Measurements from ENCODE around the gene CD300E. TPM values are rescaled to one million over a fixed set of nuclear protein-coding genes. Genes with fewer than 3 reads are reported as not detected.
"Not testable (repeated sequence)": the region's sequence is repeated elsewhere in the genome, so short reads cannot be mapped to it uniquely, and the experiment has no call there.

CD300E gene
- total and polyA plus RNA-seq, 4 donors: 0.18 to 4.3 (median 2.8) TPM; not detected in 1

DNA sequence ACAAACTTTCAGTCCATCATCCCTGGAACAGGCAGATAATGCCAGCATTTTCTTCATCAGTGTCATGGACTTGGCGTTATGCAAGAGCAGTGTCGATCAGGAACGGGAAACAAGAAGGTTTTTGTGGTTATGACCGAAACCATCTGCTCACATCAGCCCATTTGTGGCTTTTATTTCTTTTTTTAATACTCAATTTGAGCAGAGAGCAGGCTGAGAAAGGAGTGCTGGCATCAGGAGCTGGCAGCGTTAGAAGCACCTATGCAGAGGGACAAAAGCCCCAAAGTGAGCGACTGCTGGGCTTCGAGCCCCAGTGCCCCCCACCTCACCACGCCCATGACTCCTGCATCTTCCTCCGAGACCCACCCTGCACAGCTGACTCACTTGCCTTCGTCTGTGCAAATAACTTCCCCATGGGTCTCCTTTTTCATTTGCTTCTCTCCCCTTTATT, 16.2 kb upstream of the CD300E start:
- Histone ChIP-seq H3K36me3 (ENCODE audit: control insufficient read depth in 1 of 2, insufficient read depth in 2 of 2, low read length in 1 of 2) (no peaks in the 10 kb centered on the region), H3K27ac (ENCODE audit: low read depth in 1 of 2, low read length in 2 of 2) (no peak overlapping the region), H3K9me3 (ENCODE audit: control insufficient read depth, low read length) (no peaks in the 10 kb centered on the region), H3K4me1 (ENCODE audit: control insufficient read depth in 1 of 2, insufficient read depth in 2 of 2, low read length in 2 of 2) (no peaks in the 10 kb centered on the region), H3K4me3 (ENCODE audit: low read length in 2 of 2) (no peak overlapping the region), H3K27me3 (ENCODE audit: control insufficient read depth in 1 of 2, insufficient read depth in 2 of 2, low read length in 1 of 2) (no peaks in the 10 kb centered on the region)
- WGBS, 2 donors: 80 to 82% methylated on average over 10 of the region's 10 CpGs
- no peak for DNase-seq
- ATAC-seq (ENCODE audit: low FRiP score): no peak
- intact Hi-C loops (cut with DNase I): no loop called here

DNA sequence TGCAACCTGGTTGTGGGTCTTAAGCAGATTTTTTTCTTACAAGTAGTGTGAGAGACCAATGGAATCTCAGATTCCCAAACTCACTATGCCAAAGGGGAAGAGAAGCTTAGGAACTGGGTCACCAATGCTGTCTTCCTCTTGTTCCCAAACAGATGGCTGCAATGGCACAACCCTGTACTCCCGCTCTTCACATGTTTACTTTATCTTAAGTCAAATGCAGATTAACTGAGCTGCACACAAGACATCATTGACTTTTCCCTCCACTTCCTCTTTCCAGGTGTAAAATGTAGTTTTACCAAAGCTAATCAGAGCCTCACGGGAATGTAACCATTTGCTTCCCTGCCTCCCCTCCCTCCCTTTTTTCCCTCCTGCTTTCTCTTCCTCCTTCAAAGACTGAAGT, 14.4 kb upstream of the CD300E start:
- Histone ChIP-seq H3K36me3 (ENCODE audit: control insufficient read depth in 1 of 2, insufficient read depth in 2 of 2, low read length in 1 of 2) (no peaks in the 10 kb centered on the region), H3K27me3 (ENCODE audit: control insufficient read depth in 1 of 2, insufficient read depth in 2 of 2, low read length in 1 of 2) (peaks cover 0 to 3% of the 10 kb centered on the region in 2 donors), H3K9me3 (ENCODE audit: control insufficient read depth, low read length) (peaks cover 2% of the 10 kb centered on the region), H3K4me1 (ENCODE audit: control insufficient read depth in 1 of 2, insufficient read depth in 2 of 2, low read length in 2 of 2) (no peaks in the 10 kb centered on the region), H3K4me3 (ENCODE audit: low read length in 2 of 2) (no peak overlapping the region), H3K27ac (ENCODE audit: low read depth in 1 of 2, low read length in 2 of 2) (no peak overlapping the region)
- intact Hi-C loops (cut with DNase I): no loop called here
- DNase-seq: no peak
- no peak for ATAC-seq (ENCODE audit: low FRiP score)
- WGBS, 2 donors: 33 to 41% methylated on average over 2 of the region's 2 CpGs

DNA sequence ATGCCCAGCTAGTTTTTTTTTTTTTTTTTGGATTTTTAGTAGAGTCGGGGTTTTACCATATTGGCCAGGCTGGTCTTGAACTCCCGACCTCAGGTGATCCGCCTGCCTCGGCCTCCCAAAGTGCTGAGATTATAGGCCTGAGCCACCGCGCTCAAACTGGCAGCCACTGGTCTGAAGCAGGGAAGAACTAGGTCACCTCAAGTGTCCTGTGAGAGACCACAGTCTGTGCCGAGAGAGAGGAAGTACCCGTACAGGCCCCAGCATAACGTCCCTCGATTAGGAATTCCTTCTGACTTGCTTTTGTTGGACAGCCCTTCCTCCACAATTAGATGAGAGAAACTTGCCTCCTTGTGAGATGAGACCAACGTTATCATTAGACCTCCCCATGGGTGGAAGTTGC, 13.7 kb upstream of the CD300E start:
- Histone ChIP-seq H3K36me3 (ENCODE audit: control insufficient read depth in 1 of 2, insufficient read depth in 2 of 2, low read length in 1 of 2) (no peaks in the 10 kb centered on the region), H3K9me3 (ENCODE audit: control insufficient read depth, low read length) (peaks cover 2% of the 10 kb centered on the region), H3K27ac (ENCODE audit: low read depth in 1 of 2, low read length in 2 of 2) (no peak overlapping the region), H3K4me1 (ENCODE audit: control insufficient read depth in 1 of 2, insufficient read depth in 2 of 2, low read length in 2 of 2) (no peaks in the 10 kb centered on the region), H3K27me3 (ENCODE audit: control insufficient read depth in 1 of 2, insufficient read depth in 2 of 2, low read length in 1 of 2) (peaks cover 0 to 3% of the 10 kb centered on the region in 2 donors), H3K4me3 (ENCODE audit: low read length in 2 of 2) (no peak overlapping the region)
- WGBS, 2 donors: 53 to 56% methylated on average over 11 of the region's 11 CpGs
- ATAC-seq (ENCODE audit: low FRiP score) (no peak), DNase-seq (no peak)
- intact Hi-C loops (cut with DNase I): no loop called here

DNA sequence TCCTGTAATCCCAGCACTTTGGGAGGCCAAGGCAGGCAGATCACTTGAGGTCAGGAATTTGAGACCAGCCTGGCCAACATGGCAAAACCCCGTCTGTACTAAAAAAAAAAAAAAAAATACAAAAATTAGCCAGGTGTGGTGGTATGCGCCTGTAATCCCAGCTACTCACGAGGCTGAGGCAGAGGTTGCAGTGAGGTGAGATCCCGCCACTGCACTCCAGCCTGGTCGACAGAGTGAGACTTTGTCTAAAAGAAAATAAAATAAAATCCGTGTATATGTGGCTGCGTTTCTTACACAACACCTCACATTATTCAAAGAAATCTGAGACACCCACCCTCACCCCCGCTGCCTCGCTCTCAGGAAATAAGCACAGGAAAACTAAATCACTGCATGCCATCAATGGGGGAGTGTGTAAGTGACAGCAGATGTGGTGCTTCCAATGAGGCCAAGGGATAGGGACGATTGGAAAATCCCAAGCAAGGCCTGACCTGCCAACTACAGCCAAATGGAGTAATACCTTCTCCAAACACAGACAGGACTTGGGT, 13.1 kb upstream of the CD300E start:
- H3K27ac ChIP-seq (ENCODE audit: low read depth in 1 of 2, low read length in 2 of 2); DNase-seq; H3K9me3 ChIP-seq (ENCODE audit: control insufficient read depth, low read length); ATAC-seq (ENCODE audit: low FRiP score); H3K4me3 ChIP-seq (ENCODE audit: low read length in 2 of 2); H3K36me3 ChIP-seq (ENCODE audit: control insufficient read depth in 1 of 2, insufficient read depth in 2 of 2, low read length in 1 of 2); intact Hi-C loops (cut with DNase I); H3K27me3 ChIP-seq (ENCODE audit: control insufficient read depth in 1 of 2, insufficient read depth in 2 of 2, low read length in 1 of 2); H3K4me1 ChIP-seq (ENCODE audit: control insufficient read depth in 1 of 2, insufficient read depth in 2 of 2, low read length in 2 of 2): not testable (repeated sequence)
- 49 to 56% methylated on average over 10 of the region's 10 CpGs for WGBS, 2 donors

DNA sequence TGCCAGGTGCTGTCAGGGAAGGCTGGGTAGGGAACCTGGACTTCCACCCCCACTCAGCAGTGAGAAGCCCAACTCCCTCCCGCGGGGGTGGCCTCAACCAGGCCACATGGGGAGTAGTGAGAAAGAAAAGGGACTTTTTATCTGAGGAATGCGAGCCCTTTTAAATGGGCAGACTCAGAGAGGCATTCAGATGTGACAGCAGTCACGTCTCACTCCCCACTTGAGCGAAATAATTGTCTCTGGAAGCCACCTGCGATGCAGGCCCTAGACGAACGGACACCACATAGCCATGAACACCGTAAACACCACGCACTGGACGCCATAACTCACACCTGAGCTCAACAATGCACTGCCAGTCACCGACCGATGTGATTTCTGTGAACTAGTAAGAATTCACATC, 11.9 kb upstream of the CD300E start:
- Histone ChIP-seq H3K9me3 (ENCODE audit: control insufficient read depth, low read length) (peaks cover 2% of the 10 kb centered on the region), H3K4me1 (ENCODE audit: control insufficient read depth in 1 of 2, insufficient read depth in 2 of 2, low read length in 2 of 2) (no peaks in the 10 kb centered on the region), H3K36me3 (ENCODE audit: control insufficient read depth in 1 of 2, insufficient read depth in 2 of 2, low read length in 1 of 2) (no peaks in the 10 kb centered on the region), H3K27me3 (ENCODE audit: control insufficient read depth in 1 of 2, insufficient read depth in 2 of 2, low read length in 1 of 2) (peaks cover 0 to 3% of the 10 kb centered on the region in 2 donors), H3K27ac (ENCODE audit: low read depth in 1 of 2, low read length in 2 of 2) (no peak overlapping the region), H3K4me3 (ENCODE audit: low read length in 2 of 2) (no peak overlapping the region)
- DNase-seq (no peak), ATAC-seq (ENCODE audit: low FRiP score) (no peak)
- intact Hi-C loops (cut with DNase I): no loop called here
- WGBS, 2 donors: 51 to 53% methylated on average over 13 of the region's 13 CpGs

DNA sequence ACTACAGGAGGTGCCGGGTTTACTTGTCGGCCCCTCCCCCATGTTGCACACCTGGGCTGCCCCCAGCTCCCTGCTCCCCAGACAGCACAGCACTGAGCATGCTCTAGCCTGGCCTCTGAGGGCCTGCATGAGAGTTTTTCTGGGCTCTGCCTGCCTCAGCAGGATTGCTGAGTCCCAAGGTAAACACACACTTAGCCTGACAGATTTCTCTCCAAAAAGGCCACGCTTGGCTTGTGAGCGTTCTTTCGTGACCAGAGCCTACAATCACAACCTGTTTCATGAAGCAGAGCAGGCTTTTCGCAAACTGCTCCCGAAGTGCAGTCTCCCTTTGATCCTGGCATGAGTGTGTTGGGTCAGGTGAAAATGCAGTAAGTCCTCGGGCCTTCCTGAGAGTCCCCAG, 9.8 kb upstream of the CD300E start:
- intact Hi-C loops (cut with DNase I): no loop called here
- Histone ChIP-seq H3K36me3 (ENCODE audit: control insufficient read depth in 1 of 2, insufficient read depth in 2 of 2, low read length in 1 of 2) (no peaks in the 10 kb centered on the region), H3K27ac (ENCODE audit: low read depth in 1 of 2, low read length in 2 of 2) (no peak overlapping the region), H3K4me3 (ENCODE audit: low read length in 2 of 2) (no peak overlapping the region), H3K9me3 (ENCODE audit: control insufficient read depth, low read length) (peaks cover 4% of the 10 kb centered on the region), H3K4me1 (ENCODE audit: control insufficient read depth in 1 of 2, insufficient read depth in 2 of 2, low read length in 2 of 2) (no peaks in the 10 kb centered on the region), H3K27me3 (ENCODE audit: control insufficient read depth in 1 of 2, insufficient read depth in 2 of 2, low read length in 1 of 2) (peaks cover 0 to 3% of the 10 kb centered on the region in 2 donors)
- ATAC-seq (ENCODE audit: low FRiP score): no peak
- DNase-seq: no peak
- WGBS, 2 donors: 34 to 54% methylated on average over 8 of the region's 8 CpGs

DNA sequence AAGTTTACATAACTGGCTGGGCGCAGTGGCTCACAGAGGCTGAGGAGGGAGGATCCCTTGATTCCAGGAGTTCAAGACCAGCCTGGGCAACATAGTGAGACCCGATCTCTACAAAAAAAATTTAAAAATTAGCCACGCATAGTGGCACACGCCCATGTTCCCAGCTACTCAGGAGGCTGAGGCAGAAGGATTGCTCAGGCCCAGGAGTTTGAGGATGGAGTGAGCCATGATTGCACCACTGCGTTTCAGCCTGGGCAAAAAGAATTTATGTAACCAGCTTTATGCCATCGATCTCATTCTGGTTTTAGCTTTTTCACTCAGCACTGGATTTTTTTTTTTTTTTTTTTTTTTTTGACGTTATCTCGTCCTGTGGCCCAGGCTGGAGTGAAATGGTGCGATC, 9.1 kb upstream of the CD300E start:
- WGBS, 2 donors: 85 to 92% methylated on average over 9 of the region's 9 CpGs
- intact Hi-C loops (cut with DNase I): no loop called here
- peaks cover 0 to 3% of the 10 kb centered on the region in 2 donors for H3K27me3 ChIP-seq (ENCODE audit: control insufficient read depth in 1 of 2, insufficient read depth in 2 of 2, low read length in 1 of 2)
- ATAC-seq (ENCODE audit: low FRiP score): no peak
- DNase-seq: no peak
- no peaks in the 10 kb centered on the region for H3K4me1 ChIP-seq (ENCODE audit: control insufficient read depth in 1 of 2, insufficient read depth in 2 of 2, low read length in 2 of 2)
- H3K36me3 ChIP-seq (ENCODE audit: control insufficient read depth in 1 of 2, insufficient read depth in 2 of 2, low read length in 1 of 2): no peaks in the 10 kb centered on the region
- no peak overlapping the region for H3K4me3 ChIP-seq (ENCODE audit: low read length in 2 of 2)
- no peak overlapping the region for H3K27ac ChIP-seq (ENCODE audit: low read depth in 1 of 2, low read length in 2 of 2)
- H3K9me3 ChIP-seq (ENCODE audit: control insufficient read depth, low read length): peaks cover 4% of the 10 kb centered on the region

DNA sequence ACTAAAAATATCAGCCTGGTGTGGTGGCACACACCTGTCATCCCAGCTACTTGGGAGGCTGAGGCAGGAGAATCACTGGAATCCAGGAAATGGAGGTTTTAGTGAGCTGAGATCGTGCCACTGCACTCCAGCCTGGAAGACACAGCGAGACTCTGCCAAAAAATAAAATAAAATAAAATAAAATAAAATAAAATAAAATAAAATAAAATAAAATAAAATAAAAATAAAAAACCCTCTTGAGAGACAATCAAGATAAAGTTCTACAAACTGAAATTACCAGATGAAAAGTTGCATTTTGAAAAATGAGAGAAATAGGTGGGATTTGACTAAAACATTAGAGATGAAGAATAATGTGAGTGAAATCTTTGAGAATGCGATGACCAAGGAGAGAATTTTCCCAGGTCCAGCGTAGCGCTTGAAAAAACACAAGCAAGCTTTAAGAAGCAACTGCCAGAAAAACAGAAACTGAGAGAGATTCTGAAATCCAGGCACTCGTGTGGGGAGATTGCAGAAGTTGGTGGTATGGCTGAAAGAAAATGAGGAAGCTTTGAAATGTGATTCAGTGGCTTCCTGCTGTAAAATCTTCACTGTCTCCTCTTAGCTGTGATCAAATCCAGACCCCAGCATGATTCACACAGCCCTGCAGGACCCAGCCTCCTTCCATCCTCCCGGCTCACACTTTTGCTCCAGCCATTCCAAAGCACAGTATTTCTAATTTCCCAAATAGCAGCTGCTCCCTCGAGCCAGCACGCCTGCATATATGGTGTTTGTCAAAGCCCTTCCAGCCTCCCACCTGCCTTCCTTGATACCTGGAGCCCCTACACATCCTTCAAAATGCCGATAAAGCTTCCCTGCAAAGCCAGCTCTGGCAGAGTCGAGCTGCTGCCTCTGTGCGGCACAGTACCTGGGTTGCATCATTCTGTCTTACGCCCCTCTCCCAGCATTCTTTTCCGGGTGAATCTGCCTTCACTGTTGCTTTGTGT, 8.2 kb upstream of the CD300E start:
- WGBS, 2 donors: 41% methylated on average over 14 of the region's 14 CpGs
- Histone ChIP-seq H3K27ac (ENCODE audit: low read depth in 1 of 2, low read length in 2 of 2) (no peak overlapping the region), H3K4me1 (ENCODE audit: control insufficient read depth in 1 of 2, insufficient read depth in 2 of 2, low read length in 2 of 2) (no peaks in the 10 kb centered on the region), H3K36me3 (ENCODE audit: control insufficient read depth in 1 of 2, insufficient read depth in 2 of 2, low read length in 1 of 2) (no peaks in the 10 kb centered on the region), H3K27me3 (ENCODE audit: control insufficient read depth in 1 of 2, insufficient read depth in 2 of 2, low read length in 1 of 2) (peaks cover 0 to 5% of the 10 kb centered on the region in 2 donors), H3K4me3 (ENCODE audit: low read length in 2 of 2) (no peak overlapping the region), H3K9me3 (ENCODE audit: control insufficient read depth, low read length) (peaks cover 4% of the 10 kb centered on the region)
- ATAC-seq (ENCODE audit: low FRiP score) (no peak), DNase-seq (no peak)
- intact Hi-C loops (cut with DNase I): no loop called here

DNA sequence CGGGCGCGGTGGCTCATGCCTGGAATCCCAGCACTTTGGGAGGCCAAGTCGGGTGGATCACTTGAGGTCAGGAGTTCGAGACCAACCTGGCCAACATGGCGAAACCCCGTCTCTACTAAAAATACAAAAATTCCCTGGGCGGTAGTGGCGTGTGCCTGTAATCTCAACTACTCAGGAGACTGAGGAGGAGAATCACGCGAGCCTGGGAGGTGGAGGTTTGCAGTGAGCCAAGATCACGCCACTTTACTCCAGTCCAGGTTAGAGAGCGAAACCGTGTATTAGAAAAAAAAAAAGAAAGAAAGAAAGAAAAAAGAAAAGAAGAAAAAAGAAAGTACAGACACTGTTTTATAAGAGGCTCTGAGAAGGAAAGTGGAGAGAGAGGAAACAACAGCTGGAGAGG, 6.7 kb upstream of the CD300E start:
- H3K36me3 ChIP-seq (ENCODE audit: control insufficient read depth in 1 of 2, insufficient read depth in 2 of 2, low read length in 1 of 2); H3K4me3 ChIP-seq (ENCODE audit: low read length in 2 of 2); H3K4me1 ChIP-seq (ENCODE audit: control insufficient read depth in 1 of 2, insufficient read depth in 2 of 2, low read length in 2 of 2); H3K9me3 ChIP-seq (ENCODE audit: control insufficient read depth, low read length); intact Hi-C loops (cut with DNase I); ATAC-seq (ENCODE audit: low FRiP score); H3K27ac ChIP-seq (ENCODE audit: low read depth in 1 of 2, low read length in 2 of 2); DNase-seq; H3K27me3 ChIP-seq (ENCODE audit: control insufficient read depth in 1 of 2, insufficient read depth in 2 of 2, low read length in 1 of 2): not testable (repeated sequence)
- WGBS, 2 donors: 79 to 84% methylated on average over 14 of the region's 14 CpGs
